GM23338 (cell line): ENCODE results near the gene SEC11C.

ENCODE experiments used
- CREB1 ChIP-seq: fragments of 250-450 bp; sonication (Bioruptor Pico); IDR thresholded peaks from 2 replicates; pipeline ENCODE4 v1.5.0; 2020; ENCODE audit warnings: low read depth, mild to moderate bottlenecking, moderate library complexity
- ETS1 ChIP-seq: IDR thresholded peaks from 2 replicates; pipeline ENCODE4 v1.6.1; 2016; ENCODE audit warnings: antibody characterized with exemption
- EZH2 ChIP-seq: fragments of 200-600 bp; sonication (generic); IDR thresholded peaks from one replicate; pipeline ENCODE4 v1.8.0; 2017; ENCODE audit warnings: antibody characterized with exemption, mild to moderate bottlenecking, low read depth; ENCODE audit not compliant: unreplicated experiment
- EZH2phosphoT487 ChIP-seq: fragments of 200-600 bp; sonication (generic); IDR thresholded peaks from one replicate; pipeline ENCODE4 v1.8.1; 2018; ENCODE audit warnings: antibody characterized with exemption; ENCODE audit not compliant: unreplicated experiment
- JUNB ChIP-seq: IDR thresholded peaks from one replicate; pipeline ENCODE4 v1.6.1; 2016; ENCODE audit warnings: antibody characterized with exemption; ENCODE audit not compliant: unreplicated experiment
- NANOG ChIP-seq: IDR thresholded peaks from 2 replicates; pipeline ENCODE4 v1.6.1; 2016; ENCODE audit warnings: antibody characterized with exemption, borderline replicate concordance
- POLR2AphosphoS5 ChIP-seq: IDR thresholded peaks from 2 replicates; pipeline ENCODE4 v1.6.1; 2016; ENCODE audit warnings: antibody characterized with exemption, low read depth
- ZNF114 ChIP-seq: fragments of 250-450 bp; sonication (Bioruptor Pico); IDR thresholded peaks from 2 replicates; pipeline ENCODE4 v1.5.0; 2020; ENCODE audit warnings: mild to moderate bottlenecking, moderate library complexity
- ZNF331 ChIP-seq: fragments of 250-450 bp; sonication (Bioruptor Pico); IDR thresholded peaks from 2 replicates; pipeline ENCODE4 v1.5.0; 2020; ENCODE audit warnings: low read depth, mild to moderate bottlenecking, moderate library complexity
- TF ChIP-seq, protein P1 (sequence below), 2 experiments: fragments of 200-600 bp in 1 of 2; sonication (generic) in 1 of 2; conservative IDR thresholded peaks; 2 replicates each; pipeline versions ENCODE4 v1.5.1 to v1.6.1; 2016 to 2017; ENCODE audit warnings: antibody characterized with exemption in 2 of 2, low read depth in 2 of 2, mild to moderate bottlenecking in 2 of 2, moderate library complexity in 1 of 2
- TF ChIP-seq, protein P2 (sequence below): IDR thresholded peaks from one replicate; pipeline ENCODE4 v1.6.1; 2018; ENCODE audit warnings: antibody characterized with exemption; ENCODE audit not compliant: unreplicated experiment
- TF ChIP-seq, protein P3 (sequence below): fragments of 250-450 bp; sonication (Bioruptor Pico); IDR thresholded peaks from 2 replicates; pipeline ENCODE4 v1.5.0; 2020; ENCODE audit warnings: mild to moderate bottlenecking, moderate library complexity

- TF ChIP-seq NANOG = no peak
- TF ChIP-seq, protein P1, sequence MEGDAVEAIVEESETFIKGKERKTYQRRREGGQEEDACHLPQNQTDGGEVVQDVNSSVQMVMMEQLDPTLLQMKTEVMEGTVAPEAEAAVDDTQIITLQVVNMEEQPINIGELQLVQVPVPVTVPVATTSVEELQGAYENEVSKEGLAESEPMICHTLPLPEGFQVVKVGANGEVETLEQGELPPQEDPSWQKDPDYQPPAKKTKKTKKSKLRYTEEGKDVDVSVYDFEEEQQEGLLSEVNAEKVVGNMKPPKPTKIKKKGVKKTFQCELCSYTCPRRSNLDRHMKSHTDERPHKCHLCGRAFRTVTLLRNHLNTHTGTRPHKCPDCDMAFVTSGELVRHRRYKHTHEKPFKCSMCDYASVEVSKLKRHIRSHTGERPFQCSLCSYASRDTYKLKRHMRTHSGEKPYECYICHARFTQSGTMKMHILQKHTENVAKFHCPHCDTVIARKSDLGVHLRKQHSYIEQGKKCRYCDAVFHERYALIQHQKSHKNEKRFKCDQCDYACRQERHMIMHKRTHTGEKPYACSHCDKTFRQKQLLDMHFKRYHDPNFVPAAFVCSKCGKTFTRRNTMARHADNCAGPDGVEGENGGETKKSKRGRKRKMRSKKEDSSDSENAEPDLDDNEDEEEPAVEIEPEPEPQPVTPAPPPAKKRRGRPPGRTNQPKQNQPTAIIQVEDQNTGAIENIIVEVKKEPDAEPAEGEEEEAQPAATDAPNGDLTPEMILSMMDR (conservative IDR thresholded peaks at IDR 0.05; ENCODE audit: low read depth in 2 of 2) = no peak
- no peak for TF ChIP-seq EZH2phosphoT487
- TF ChIP-seq EZH2 = no peak
- no peak for TF ChIP-seq CREB1
- no peak for TF ChIP-seq POLR2AphosphoS5
- TF ChIP-seq, protein P2, sequence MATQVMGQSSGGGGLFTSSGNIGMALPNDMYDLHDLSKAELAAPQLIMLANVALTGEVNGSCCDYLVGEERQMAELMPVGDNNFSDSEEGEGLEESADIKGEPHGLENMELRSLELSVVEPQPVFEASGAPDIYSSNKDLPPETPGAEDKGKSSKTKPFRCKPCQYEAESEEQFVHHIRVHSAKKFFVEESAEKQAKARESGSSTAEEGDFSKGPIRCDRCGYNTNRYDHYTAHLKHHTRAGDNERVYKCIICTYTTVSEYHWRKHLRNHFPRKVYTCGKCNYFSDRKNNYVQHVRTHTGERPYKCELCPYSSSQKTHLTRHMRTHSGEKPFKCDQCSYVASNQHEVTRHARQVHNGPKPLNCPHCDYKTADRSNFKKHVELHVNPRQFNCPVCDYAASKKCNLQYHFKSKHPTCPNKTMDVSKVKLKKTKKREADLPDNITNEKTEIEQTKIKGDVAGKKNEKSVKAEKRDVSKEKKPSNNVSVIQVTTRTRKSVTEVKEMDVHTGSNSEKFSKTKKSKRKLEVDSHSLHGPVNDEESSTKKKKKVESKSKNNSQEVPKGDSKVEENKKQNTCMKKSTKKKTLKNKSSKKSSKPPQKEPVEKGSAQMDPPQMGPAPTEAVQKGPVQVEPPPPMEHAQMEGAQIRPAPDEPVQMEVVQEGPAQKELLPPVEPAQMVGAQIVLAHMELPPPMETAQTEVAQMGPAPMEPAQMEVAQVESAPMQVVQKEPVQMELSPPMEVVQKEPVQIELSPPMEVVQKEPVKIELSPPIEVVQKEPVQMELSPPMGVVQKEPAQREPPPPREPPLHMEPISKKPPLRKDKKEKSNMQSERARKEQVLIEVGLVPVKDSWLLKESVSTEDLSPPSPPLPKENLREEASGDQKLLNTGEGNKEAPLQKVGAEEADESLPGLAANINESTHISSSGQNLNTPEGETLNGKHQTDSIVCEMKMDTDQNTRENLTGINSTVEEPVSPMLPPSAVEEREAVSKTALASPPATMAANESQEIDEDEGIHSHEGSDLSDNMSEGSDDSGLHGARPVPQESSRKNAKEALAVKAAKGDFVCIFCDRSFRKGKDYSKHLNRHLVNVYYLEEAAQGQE = no peak
- TF ChIP-seq ETS1 = no peak
- TF ChIP-seq, protein P3, sequence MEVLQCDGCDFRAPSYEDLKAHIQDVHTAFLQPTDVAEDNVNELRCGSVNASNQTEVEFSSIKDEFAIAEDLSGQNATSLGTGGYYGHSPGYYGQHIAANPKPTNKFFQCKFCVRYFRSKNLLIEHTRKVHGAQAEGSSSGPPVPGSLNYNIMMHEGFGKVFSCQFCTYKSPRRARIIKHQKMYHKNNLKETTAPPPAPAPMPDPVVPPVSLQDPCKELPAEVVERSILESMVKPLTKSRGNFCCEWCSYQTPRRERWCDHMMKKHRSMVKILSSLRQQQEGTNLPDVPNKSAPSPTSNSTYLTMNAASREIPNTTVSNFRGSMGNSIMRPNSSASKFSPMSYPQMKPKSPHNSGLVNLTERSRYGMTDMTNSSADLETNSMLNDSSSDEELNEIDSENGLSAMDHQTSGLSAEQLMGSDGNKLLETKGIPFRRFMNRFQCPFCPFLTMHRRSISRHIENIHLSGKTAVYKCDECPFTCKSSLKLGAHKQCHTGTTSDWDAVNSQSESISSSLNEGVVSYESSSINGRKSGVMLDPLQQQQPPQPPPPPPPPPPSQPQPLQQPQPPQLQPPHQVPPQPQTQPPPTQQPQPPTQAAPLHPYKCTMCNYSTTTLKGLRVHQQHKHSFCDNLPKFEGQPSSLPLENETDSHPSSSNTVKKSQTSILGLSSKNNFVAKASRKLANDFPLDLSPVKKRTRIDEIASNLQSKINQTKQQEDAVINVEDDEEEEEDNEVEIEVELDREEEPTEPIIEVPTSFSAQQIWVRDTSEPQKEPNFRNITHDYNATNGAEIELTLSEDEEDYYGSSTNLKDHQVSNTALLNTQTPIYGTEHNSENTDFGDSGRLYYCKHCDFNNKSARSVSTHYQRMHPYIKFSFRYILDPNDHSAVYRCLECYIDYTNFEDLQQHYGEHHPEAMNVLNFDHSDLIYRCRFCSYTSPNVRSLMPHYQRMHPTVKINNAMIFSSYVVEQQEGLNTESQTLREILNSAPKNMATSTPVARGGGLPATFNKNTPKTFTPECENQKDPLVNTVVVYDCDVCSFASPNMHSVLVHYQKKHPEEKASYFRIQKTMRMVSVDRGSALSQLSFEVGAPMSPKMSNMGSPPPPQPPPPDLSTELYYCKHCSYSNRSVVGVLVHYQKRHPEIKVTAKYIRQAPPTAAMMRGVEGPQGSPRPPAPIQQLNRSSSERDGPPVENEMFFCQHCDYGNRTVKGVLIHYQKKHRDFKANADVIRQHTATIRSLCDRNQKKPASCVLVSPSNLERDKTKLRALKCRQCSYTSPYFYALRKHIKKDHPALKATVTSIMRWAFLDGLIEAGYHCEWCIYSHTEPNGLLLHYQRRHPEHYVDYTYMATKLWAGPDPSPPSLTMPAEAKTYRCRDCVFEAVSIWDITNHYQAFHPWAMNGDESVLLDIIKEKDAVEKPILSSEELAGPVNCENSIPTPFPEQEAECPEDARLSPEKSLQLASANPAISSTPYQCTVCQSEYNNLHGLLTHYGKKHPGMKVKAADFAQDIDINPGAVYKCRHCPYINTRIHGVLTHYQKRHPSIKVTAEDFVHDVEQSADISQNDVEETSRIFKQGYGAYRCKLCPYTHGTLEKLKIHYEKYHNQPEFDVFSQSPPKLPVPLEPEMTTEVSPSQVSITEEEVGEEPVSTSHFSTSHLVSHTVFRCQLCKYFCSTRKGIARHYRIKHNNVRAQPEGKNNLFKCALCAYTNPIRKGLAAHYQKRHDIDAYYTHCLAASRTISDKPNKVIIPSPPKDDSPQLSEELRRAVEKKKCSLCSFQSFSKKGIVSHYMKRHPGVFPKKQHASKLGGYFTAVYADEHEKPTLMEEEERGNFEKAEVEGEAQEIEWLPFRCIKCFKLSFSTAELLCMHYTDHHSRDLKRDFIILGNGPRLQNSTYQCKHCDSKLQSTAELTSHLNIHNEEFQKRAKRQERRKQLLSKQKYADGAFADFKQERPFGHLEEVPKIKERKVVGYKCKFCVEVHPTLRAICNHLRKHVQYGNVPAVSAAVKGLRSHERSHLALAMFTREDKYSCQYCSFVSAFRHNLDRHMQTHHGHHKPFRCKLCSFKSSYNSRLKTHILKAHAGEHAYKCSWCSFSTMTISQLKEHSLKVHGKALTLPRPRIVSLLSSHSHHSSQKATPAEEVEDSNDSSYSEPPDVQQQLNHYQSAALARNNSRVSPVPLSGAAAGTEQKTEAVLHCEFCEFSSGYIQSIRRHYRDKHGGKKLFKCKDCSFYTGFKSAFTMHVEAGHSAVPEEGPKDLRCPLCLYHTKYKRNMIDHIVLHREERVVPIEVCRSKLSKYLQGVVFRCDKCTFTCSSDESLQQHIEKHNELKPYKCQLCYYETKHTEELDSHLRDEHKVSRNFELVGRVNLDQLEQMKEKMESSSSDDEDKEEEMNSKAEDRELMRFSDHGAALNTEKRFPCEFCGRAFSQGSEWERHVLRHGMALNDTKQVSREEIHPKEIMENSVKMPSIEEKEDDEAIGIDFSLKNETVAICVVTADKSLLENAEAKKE (CRISPR knock-in tag) = no peak
- TF ChIP-seq JUNB = no peak
- no peak for TF ChIP-seq ZNF331 (CRISPR knock-in tag)
- no peak for TF ChIP-seq ZNF114
Measured at GRCh38 chr18:59180150-59180845, 40.6 kb downstream of the SEC11C start.
